Lung (tissue), 12 donors: Measurements from ENCODE around the gene LDLRAD4. TPM values are rescaled to one million over a fixed set of nuclear protein-coding genes. Genes with fewer than 3 reads are reported as not detected.

Source experiments
- ATAC-seq: fragments of 200-7000 bp; cut with Tn5 transposase; one replicate; pipeline ENCODE4 v1.9.1; 2020; ENCODE audit warnings: moderate number of reproducible peaks; ENCODE audit not compliant: insufficient read depth, low FRiP score
- DNase-seq, 3 donors: peaks; one replicate each; pipeline ENCODE4 v3.0.0-alpha.2; 2013 to 2017
- H3K27ac ChIP-seq, 2 donors: one replicate each; pipeline ENCODE4 v1.5.1; 2013; ENCODE audit warnings: mild to moderate bottlenecking in 2 of 2, moderate library complexity in 2 of 2, control low read depth in 1 of 2, inconsistent platforms in 1 of 2, low read depth in 1 of 2, low read length in 1 of 2
- H3K27me3 ChIP-seq, 3 donors: one replicate each; pipeline ENCODE4 v1.5.1; 2013; ENCODE audit warnings: low read length in 2 of 3; ENCODE audit not compliant: control insufficient read depth in 3 of 3, insufficient read depth in 3 of 3
- H3K36me3 ChIP-seq, 4 donors: one replicate each; pipeline ENCODE4 v1.5.1; 2013; ENCODE audit warnings: low read length in 4 of 4, mild to moderate bottlenecking in 1 of 4, moderate library complexity in 1 of 4; ENCODE audit not compliant: control insufficient read depth in 4 of 4, insufficient read depth in 4 of 4
- H3K4me1 ChIP-seq, 5 donors: one replicate each; pipeline ENCODE4 v1.5.1; 2013; ENCODE audit warnings: low read length in 5 of 5, mild to moderate bottlenecking in 2 of 5, moderate library complexity in 1 of 5; ENCODE audit not compliant: control insufficient read depth in 5 of 5, insufficient read depth in 5 of 5
- H3K4me3 ChIP-seq: one replicate; pipeline ENCODE4 v1.5.1; 2013; ENCODE audit warnings: mild to moderate bottlenecking, control low read depth, moderate library complexity
- H3K9ac ChIP-seq, 2 donors: one replicate each; pipeline ENCODE4 v1.5.1; 2013; ENCODE audit warnings: low read length in 2 of 2, control low read depth in 1 of 2; ENCODE audit not compliant: insufficient read depth in 1 of 2
- H3K9me3 ChIP-seq, 4 donors: one replicate each; pipeline ENCODE4 v1.5.1; 2013; ENCODE audit warnings: low read length in 3 of 4, mild to moderate bottlenecking in 1 of 4, moderate library complexity in 1 of 4; ENCODE audit not compliant: control insufficient read depth in 4 of 4, insufficient read depth in 3 of 4
- WGBS, 2 donors: extraction: QIAGEN DNeasy Blood & Tissue Kit; methylation state at CpG; one replicate each; pipeline ENCODE4 v1.1.7; 2013; 5-methylcytosine and 5-hydroxymethylcytosine counted together
- polyA plus RNA-seq, 2 donors: library from polyadenylated mRNA; stranded (reverse); fragments of 200-250 nt; gene quantifications; one replicate each; pipeline ENCODE4 v1.2.1, GENCODE V29; 2013
- total RNA-seq, 2 donors: library from RNA; depleted of rRNA in 1 of 2; stranded (reverse); fragments of >200 nt in 1 of 2; gene quantifications; one replicate each; pipeline ENCODE4 v1.2.1, GENCODE V29; 2014 to 2021
- TF ChIP-seq, protein P1 (sequence below): IDR thresholded peaks from 2 replicates; pipeline ENCODE4 v1.5.1; 2012; ENCODE audit warnings: mild to moderate bottlenecking; ENCODE audit errors: control extremely low read depth, extremely low read depth
- donor health status: control.
- donor health status: control.
- donor health status: Bipolar disorder and iron deficiency.
- donor health status: healthy.
- donor health status: DM: yes; HTN: yes; CAD: no.

Gene LDLRAD4
- total and polyA plus RNA-seq, 4 donors, result 3.2 to 62.4 (median 19.9) TPM

DNA sequence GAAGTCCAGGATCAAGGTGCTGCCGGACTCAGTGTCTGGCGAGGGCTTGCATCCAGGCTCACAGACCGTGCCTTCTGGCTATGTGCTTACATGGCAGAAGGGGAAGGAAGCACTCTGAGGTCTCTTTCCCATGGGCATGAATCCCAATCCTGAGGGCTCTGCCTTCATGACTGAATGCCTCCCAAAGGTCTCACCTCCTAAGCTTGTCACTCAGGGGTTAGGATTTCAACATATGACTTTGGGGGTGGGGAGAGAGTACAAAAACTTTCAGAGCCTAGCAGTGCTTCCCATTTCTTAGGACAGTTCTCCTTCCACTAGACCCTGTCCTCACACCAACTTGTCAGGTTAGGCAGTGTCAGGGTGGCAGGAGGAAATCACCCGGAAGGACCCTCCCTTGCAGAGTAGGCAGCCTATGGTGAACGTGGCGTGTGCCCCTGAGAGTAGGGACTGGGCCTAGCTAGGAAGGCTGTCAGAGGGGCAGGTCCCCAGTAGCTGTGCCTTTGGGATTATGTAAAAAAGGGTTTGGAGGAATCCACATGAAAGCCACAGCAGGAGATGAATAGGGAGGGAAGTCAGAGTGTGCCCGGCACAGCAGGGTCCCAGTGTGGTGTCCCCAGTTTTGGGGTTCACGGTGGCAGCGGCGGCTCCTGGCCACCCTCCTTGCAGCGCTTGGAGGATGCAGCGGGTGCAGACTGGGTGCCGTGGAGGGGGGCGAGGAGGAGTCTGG lies 233.3 kb downstream of the LDLRAD4 start:
- no peak for DNase-seq
- peak overlapping the region in 1 of 2 donors; percentile 2 for H3K27ac ChIP-seq

DNA sequence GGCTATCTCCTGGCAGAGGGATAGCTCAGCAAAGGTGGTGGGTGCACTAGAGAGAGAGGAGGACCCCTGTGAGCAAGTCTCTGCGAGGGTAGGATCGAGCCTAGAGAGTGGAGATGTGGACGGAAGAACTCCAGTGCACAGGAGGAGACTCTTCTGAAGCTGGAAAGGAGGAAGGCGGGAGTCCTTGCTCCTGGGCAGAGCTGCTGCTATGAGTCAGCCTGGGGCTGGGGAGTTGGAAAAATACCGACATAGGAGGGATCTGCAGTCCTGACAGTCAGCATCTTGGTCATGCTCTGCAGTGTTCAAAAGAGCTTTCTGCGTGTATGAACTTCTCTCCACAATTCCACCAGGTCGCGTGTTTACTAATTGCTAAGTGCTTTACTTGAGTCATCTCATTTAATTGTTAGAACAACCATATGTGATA lies 233.8 kb downstream of the LDLRAD4 start:
- no peak for DNase-seq

More for the DNA sequence above, 233.3 kb downstream of the LDLRAD4 start:
- Histone ChIP-seq H3K36me3 (no peaks in the 10 kb centered on the region), H3K9me3 (no peaks in the 10 kb centered on the region), H3K4me1 (peaks cover 0 to 24% (median 8%) of the 10 kb centered on the region in 5 donors), H3K4me3 (no peak overlapping the region), H3K27me3 (peaks cover 0 to 4% (median 0%) of the 10 kb centered on the region in 3 donors), H3K9ac (no peak overlapping the region)
- 71 to 72% methylated on average over 14 of the region's 14 CpGs for WGBS, 2 donors
- ATAC-seq, result no peak
- TF ChIP-seq, protein P1, sequence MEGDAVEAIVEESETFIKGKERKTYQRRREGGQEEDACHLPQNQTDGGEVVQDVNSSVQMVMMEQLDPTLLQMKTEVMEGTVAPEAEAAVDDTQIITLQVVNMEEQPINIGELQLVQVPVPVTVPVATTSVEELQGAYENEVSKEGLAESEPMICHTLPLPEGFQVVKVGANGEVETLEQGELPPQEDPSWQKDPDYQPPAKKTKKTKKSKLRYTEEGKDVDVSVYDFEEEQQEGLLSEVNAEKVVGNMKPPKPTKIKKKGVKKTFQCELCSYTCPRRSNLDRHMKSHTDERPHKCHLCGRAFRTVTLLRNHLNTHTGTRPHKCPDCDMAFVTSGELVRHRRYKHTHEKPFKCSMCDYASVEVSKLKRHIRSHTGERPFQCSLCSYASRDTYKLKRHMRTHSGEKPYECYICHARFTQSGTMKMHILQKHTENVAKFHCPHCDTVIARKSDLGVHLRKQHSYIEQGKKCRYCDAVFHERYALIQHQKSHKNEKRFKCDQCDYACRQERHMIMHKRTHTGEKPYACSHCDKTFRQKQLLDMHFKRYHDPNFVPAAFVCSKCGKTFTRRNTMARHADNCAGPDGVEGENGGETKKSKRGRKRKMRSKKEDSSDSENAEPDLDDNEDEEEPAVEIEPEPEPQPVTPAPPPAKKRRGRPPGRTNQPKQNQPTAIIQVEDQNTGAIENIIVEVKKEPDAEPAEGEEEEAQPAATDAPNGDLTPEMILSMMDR, result no peak

DNA sequence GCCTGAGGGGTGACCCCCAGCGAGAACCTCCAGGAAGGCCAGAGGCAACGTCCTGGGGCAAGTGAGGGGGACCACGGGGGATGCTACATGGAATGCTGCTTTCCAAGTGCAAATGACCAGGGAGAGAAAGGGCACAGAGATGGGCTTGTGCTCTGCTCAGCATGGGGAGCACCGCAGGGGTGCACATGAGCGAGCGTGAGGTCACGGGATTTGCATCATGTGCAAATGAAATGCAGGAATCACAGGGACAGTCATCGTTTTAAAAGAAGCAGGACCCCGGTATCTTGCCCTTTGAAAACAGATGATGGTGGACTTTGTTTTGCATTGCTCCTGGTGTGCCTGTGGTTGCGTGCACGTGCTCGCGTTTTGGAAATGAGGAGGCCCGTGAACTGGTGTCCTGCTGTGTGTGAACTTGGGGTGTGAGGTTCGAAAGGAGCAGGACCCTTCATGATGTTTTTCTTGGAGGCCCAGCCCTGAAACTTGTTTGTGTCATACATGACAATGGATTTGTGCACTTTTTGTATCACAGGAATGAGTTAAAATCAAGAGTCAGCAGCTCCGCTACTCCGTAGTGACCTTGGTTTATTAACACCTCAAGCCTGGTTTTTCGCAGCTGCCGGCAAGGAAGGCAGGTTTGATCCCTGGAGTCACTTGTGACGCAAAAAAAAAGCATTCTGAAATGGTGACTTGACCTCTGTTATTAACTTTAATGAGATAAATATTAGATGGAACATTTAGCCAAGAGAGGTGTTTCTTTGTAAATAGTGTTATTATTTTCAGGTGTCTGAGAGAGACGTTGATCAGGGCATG lies 234.5 kb downstream of the LDLRAD4 start:
- Histone ChIP-seq H3K9me3 (no peaks in the 10 kb centered on the region), H3K36me3 (no peaks in the 10 kb centered on the region), H3K9ac (no peak overlapping the region), H3K27ac (no peak overlapping the region), H3K4me3 (no peak overlapping the region), H3K4me1 (peaks cover 0 to 20% (median under 1%) of the 10 kb centered on the region in 5 donors), H3K27me3 (peaks cover 0 to 4% (median 0%) of the 10 kb centered on the region in 3 donors)
- 81 to 86% methylated on average over 21 of the region's 21 CpGs for WGBS, 2 donors
- no peak for DNase-seq
- no peak for ATAC-seq
- TF ChIP-seq, protein P1, result no peak

More for the DNA sequence above, 233.8 kb downstream of the LDLRAD4 start:
- Histone ChIP-seq H3K4me1 (peaks cover 0 to 22% (median 8%) of the 10 kb centered on the region in 5 donors), H3K9me3 (no peaks in the 10 kb centered on the region), H3K9ac (no peak overlapping the region), H3K36me3 (no peaks in the 10 kb centered on the region), H3K27ac (peak overlapping the region in 1 of 2 donors; percentile 2), H3K27me3 (peaks cover 0 to 4% (median 0%) of the 10 kb centered on the region in 3 donors), H3K4me3 (no peak overlapping the region)
- TF ChIP-seq, protein P1, result no peak
- 76 to 86% methylated on average over 8 of the region's 8 CpGs for WGBS, 2 donors
- no peak for ATAC-seq
